ENCODE measurements around the gene BBS7. TPM values are rescaled to one million over a fixed set of nuclear protein-coding genes. Genes with fewer than 3 reads are reported as not detected.
A peak's percentile ranks its signal among the peaks of the same experiment; 100 is the strongest.

The BBS7 gene
- total RNA-seq (1 to 10 TPM; 3.4 to 5.7 (median 4.3) TPM), polyA plus RNA-seq (1 to 10 TPM; 3.0 to 4.2 TPM)

GRCh38 chr4:121869841-121870822 is at the start of gene BBS7:
BBS7 (minus strand) TSS chr4:121870474; CDS start chr4:121870313, 161 bp downstream.
- Histone ChIP-seq H3K27ac (peak within 1 kb of the TSS; percentile 56 to 82 (median 71)), H3K4me1 (peaks cover 0 to 6% (median 0%) of the 10 kb centered on the region in 3 donors), H3K9me3 (no peaks in the 10 kb centered on the region), H3K36me3 (no peaks in the 10 kb centered on the region), H3K27me3 (no peaks in the 10 kb centered on the region), H3K4me3 (peak within 1 kb of the TSS; percentile 57 to 83 (median 64))
- TF ChIP-seq CTCF (IDR thresholded peaks at IDR 0.05), result no peak
- ATAC-seq (peak; percentile 99 to 100 (median 100)), FAIRE-seq (peak; percentile 92), DNase-seq (peak; percentile 95 to 98 (median 96))
- WGBS, 2 donors, result 0 to 1% methylated on average over 54 to 58 of the region's 58 CpGs
- intact Hi-C loops (cut with DNase I), result no loop called here

GRCh38 chr4:121913667-121914066 is 43.4 kb upstream of the BBS7 start:
- Histone ChIP-seq H3K27me3 (no peaks in the 10 kb centered on the region), H3K27ac (no peak overlapping the region), H3K9me3 (no peaks in the 10 kb centered on the region), H3K4me1 (no peaks in the 10 kb centered on the region), H3K4me3 (no peak overlapping the region), H3K36me3 (no peaks in the 10 kb centered on the region)
- ATAC-seq (no peak), DNase-seq (no peak), FAIRE-seq (no peak)
- 67% methylated on average over 2 of the region's 2 CpGs for WGBS, 2 donors
- no peak for TF ChIP-seq CTCF (IDR thresholded peaks at IDR 0.05)
- intact Hi-C loops (cut with DNase I), result no loop called here

GRCh38 chr4:121908346-121908745 is 38.1 kb upstream of the BBS7 start:
- ATAC-seq, result no peak
- no peak for DNase-seq
- Histone ChIP-seq H3K4me1 (no peaks in the 10 kb centered on the region), H3K36me3 (no peaks in the 10 kb centered on the region), H3K4me3 (no peak overlapping the region), H3K27me3 (no peaks in the 10 kb centered on the region), H3K27ac (no peak overlapping the region), H3K9me3 (no peaks in the 10 kb centered on the region)
- WGBS, 2 donors, result 86 to 96% methylated on average over 1 of the region's 1 CpG
- FAIRE-seq, result no peak
- TF ChIP-seq CTCF (IDR thresholded peaks at IDR 0.05), result no peak
- intact Hi-C loops (cut with DNase I), result no loop called here

GRCh38 chr4:121900132-121900983 is 30.1 kb upstream of the BBS7 start:
- Histone ChIP-seq H3K4me1 (no peaks in the 10 kb centered on the region), H3K9me3 (no peaks in the 10 kb centered on the region), H3K27me3 (no peaks in the 10 kb centered on the region), H3K36me3 (no peaks in the 10 kb centered on the region), H3K27ac (no peak overlapping the region), H3K4me3 (no peak overlapping the region)
- ATAC-seq, result peak in 3 of 4 donors; percentile 80 to 87 (median 84)
- intact Hi-C loops (cut with DNase I), result no loop called here
- peak in 2 of 6 donors; percentile 4 to 44 for DNase-seq
- TF ChIP-seq CTCF (IDR thresholded peaks at IDR 0.05), result peak; percentile 26 to 56 (median 40)
- no peak for FAIRE-seq
- 42 to 51% methylated on average over 4 of the region's 4 CpGs for WGBS, 2 donors

Data from pancreas (tissue), 10 donors.